Upper lobe of right lung (tissue), 1 donor: ENCODE measurements around the gene ARL3. TPM values are rescaled to one million over a fixed set of nuclear protein-coding genes. Genes with fewer than 3 reads are reported as not detected.

ENCODE experiments used
- ATAC-seq: fragments of 200-7000 bp; cut with Tn5 transposase; one replicate; pipeline ENCODE4 v1.9.1; 2020; ENCODE audit warnings: mild to moderate bottlenecking, moderate library complexity
- DNase-seq: peaks from one replicate; pipeline ENCODE4 v3.0.0-alpha.2; 2020
- H3K27ac ChIP-seq: fragments of 200-600 bp; one replicate; pipeline ENCODE4 v1.8.0; 2022
- H3K27me3 ChIP-seq: fragments of 200-600 bp; one replicate; pipeline ENCODE4 v1.8.0; 2022; ENCODE audit warnings: mild to moderate bottlenecking
- H3K36me3 ChIP-seq: fragments of 200-600 bp; one replicate; pipeline ENCODE4 v1.8.0; 2022
- H3K4me1 ChIP-seq: fragments of 200-600 bp; one replicate; pipeline ENCODE4 v1.8.0; 2022
- H3K4me3 ChIP-seq: fragments of 200-600 bp; one replicate; pipeline ENCODE4 v1.8.0; 2022; ENCODE audit warnings: mild to moderate bottlenecking
- H3K9me3 ChIP-seq: fragments of 200-600 bp; one replicate; pipeline ENCODE4 v1.8.0; 2022
- intact Hi-C: fragments of 100-400 bp; cut with DNase I; formaldehyde crosslinking; loops from one replicate; pipeline ENCODE4 v1.11.0; 2022
- total RNA-seq: library from RNA; stranded (reverse); fragmentation: NEBNext Ultra II Directional; extraction: Animal tissue kit (Norgen Biotek cat#: 25700); gene quantifications from one replicate; pipeline ENCODE4 v1.2.1, GENCODE V29; 2021
- TF ChIP-seq, protein P1 (sequence below): fragments of 200-600 bp; IDR thresholded peaks from one replicate; pipeline ENCODE4 v1.8.0; 2022; ENCODE audit warnings: antibody characterized with exemption
- donor health status: DM: no; HTN: yes; CAD: no; lungs with severe emphysema.

Gene ARL3
- total RNA-seq, 1 donor from 2014 or later: 7.5 TPM

DNA sequence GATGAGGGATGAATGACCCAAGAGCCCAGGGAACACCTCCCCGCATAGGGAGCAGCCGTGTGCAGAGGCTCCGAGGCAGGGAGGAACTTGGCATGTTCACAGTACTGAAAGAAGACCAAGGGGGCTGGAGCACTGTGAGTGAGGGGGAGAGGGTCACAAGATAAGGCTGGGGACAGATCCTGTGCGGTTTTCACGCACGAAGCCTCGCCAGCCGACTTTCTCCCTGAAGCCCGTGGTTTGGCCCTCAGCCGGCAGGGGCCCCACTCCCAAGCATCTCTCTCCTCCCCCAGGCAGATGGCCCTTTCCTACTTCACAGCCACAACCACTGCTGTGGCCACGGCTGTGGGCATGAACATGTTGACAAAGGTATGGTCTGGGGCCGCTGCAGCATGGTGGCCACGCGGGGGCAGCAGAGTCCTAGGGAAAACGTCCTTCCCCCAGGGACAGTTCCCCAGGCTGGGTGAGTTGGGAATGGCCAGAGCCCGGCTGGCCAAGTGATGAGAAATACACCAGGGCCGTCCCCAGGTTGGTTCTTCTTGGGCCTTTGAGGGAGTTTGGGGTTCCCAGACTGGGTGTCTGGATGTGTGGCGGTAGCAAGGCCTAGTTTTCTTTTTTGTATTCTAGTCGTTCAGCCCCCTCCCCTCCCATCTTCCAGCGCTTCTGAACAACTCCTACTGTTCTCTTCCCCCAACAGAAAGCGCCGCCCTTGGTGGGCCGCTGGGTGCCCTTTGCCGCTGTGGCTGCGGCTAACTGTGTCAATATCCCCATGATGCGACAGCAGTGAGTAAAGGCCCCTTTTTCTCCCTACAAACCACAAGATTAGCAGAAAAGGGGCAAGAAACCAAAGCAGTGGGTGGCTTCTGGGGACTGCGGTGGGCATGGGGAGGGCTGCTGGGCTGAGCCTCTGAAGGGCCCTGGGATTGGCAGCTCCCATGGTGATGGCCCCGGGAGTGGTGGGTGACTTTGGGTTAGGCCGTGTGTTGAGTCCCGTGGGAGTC, 15.1 kb upstream of the ARL3 start:
- peaks cover 30% of the 10 kb centered on the region for H3K36me3 ChIP-seq
- H3K4me3 ChIP-seq: no peak overlapping the region
- intact Hi-C loops: loop anchor here (5.0 kb wide), 2 partner anchors 163 to 173 kb away; no protein-coding TSS in a partner anchor
- peaks cover 10% of the 10 kb centered on the region for H3K4me1 ChIP-seq
- peak; percentile 93 for DNase-seq
- no peaks in the 10 kb centered on the region for H3K27me3 ChIP-seq
- H3K27ac ChIP-seq: no peak overlapping the region
- H3K9me3 ChIP-seq: no peaks in the 10 kb centered on the region
- ATAC-seq: peak; percentile 96
- TF ChIP-seq, protein P1, sequence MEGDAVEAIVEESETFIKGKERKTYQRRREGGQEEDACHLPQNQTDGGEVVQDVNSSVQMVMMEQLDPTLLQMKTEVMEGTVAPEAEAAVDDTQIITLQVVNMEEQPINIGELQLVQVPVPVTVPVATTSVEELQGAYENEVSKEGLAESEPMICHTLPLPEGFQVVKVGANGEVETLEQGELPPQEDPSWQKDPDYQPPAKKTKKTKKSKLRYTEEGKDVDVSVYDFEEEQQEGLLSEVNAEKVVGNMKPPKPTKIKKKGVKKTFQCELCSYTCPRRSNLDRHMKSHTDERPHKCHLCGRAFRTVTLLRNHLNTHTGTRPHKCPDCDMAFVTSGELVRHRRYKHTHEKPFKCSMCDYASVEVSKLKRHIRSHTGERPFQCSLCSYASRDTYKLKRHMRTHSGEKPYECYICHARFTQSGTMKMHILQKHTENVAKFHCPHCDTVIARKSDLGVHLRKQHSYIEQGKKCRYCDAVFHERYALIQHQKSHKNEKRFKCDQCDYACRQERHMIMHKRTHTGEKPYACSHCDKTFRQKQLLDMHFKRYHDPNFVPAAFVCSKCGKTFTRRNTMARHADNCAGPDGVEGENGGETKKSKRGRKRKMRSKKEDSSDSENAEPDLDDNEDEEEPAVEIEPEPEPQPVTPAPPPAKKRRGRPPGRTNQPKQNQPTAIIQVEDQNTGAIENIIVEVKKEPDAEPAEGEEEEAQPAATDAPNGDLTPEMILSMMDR: peak; percentile 91

DNA sequence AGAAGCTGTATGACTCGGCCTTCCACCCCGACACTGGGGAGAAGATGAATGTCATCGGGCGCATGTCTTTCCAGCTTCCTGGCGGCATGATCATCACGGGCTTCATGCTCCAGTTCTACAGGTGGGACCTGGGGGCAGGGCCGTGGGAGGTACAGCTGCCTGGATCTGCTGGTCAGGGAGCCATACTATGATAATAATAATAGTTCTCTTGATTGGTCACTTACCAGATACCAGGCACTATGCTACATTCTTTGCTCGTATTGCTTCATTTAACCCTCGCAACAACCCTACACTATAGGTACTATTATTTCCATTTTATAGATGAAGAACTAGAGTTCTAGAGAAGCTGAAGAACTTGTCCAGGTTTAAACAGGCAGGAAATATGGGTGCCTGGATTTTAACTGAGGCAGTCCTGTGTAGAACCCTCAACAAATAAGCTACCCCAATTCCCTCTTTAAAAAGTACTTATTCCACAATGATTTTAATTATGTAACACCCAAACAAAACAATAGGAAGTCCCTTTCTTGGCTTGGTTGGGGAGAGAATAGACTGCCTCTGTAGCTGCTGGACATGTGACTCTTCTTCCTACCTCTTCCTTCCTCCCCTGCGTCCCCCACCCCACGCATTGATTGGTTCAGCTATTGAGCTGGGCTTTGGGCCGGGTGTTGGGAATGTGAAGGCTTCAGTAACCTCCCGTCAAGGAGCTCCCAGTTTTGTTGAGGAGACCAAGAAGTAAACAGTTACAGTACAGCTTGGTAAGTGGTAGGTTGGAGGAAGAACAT, 13.0 kb upstream of the ARL3 start:
- TF ChIP-seq, protein P1: no peak
- peak overlapping the region; percentile 15 for H3K4me3 ChIP-seq
- intact Hi-C loops: loop anchor here (5.0 kb wide), 1 partner anchor 175 kb away; no protein-coding TSS in a partner anchor
- peak; percentile 65 for DNase-seq
- no peaks in the 10 kb centered on the region for H3K27me3 ChIP-seq
- H3K4me1 ChIP-seq: peaks cover 5% of the 10 kb centered on the region
- H3K9me3 ChIP-seq: no peaks in the 10 kb centered on the region
- H3K27ac ChIP-seq: no peak overlapping the region
- peaks cover 15% of the 10 kb centered on the region for H3K36me3 ChIP-seq
- peak; percentile 77 for ATAC-seq

DNA sequence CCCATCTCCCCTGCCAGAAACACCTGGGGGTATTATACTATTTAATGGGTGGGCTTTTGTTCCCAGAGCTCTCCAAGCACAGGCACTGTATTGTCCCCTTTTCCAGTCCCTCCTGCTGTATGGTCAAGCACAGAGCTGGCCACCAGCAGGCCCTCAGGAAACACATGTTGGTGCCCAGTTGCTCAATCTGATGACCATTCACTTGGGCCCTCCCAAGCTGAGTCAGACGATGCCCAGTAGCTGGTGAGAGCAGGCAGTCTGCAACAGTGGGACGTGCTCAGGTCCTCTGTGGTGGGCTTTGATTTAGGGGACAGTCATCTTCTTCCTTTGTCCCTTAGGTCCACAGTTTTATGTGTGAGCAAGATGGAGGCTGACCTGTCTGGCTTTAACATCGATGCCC, 12.1 kb upstream of the ARL3 start:
- TF ChIP-seq, protein P1: no peak
- Histone ChIP-seq H3K36me3 (peaks cover 12% of the 10 kb centered on the region), H3K27me3 (no peaks in the 10 kb centered on the region), H3K4me3 (no peak overlapping the region), H3K27ac (no peak overlapping the region), H3K9me3 (no peaks in the 10 kb centered on the region), H3K4me1 (peaks cover under 1% of the 10 kb centered on the region)
- ATAC-seq (peak; percentile 23), DNase-seq (no peak)
- intact Hi-C loops: loop anchor here (5.0 kb wide), 1 partner anchor 176 kb away; no protein-coding TSS in a partner anchor

DNA sequence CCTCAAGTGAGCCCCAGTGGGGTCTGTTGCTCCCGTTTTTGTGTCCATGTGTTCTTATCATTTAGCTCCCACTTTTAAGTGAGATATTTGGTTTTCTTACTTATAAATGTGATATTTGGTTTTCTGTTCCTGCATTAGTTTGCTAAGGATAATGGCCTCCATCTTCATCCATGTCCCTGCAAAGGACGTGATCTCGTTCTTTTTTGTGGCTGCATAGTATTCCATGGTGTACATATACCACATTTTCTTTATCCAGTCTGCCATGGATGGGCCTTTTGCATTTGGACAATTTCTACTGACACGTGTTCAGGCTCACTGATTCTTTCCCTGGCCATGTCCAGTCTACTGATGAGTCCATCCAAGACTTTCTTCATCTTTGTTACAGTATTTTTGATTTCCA, 9.8 kb upstream of the ARL3 start:
- ATAC-seq: no peak
- no peak for DNase-seq
- Histone ChIP-seq H3K27ac (no peak overlapping the region), H3K4me1 (no peaks in the 10 kb centered on the region), H3K27me3 (no peaks in the 10 kb centered on the region), H3K4me3 (no peak overlapping the region), H3K9me3 (no peaks in the 10 kb centered on the region), H3K36me3 (peaks cover 12% of the 10 kb centered on the region)
- TF ChIP-seq, protein P1: no peak
- intact Hi-C loops: no loop called here

DNA sequence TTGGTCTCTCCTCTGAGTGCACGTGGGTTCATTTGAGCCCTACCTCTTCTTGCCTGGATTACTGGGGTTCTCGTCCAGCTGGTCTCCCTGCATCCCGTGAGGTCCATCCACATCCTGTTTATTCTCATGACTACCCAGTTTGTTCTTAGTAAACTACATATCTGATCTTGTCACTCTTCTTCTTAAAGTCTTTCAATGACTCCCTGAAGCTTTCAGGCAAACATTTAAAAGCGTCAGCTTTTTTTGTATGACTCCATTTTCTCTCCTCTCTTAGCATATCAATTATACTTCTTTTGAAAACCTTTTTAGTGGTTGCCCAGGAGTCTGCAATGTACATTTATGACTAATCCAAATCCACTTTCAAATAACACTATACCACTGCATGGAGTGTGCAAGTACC, 7.8 kb upstream of the ARL3 start:
- no peaks in the 10 kb centered on the region for H3K9me3 ChIP-seq
- no peak overlapping the region for H3K4me3 ChIP-seq
- H3K27ac ChIP-seq: no peak overlapping the region
- H3K36me3 ChIP-seq: peaks cover 2% of the 10 kb centered on the region
- TF ChIP-seq, protein P1: no peak
- no peak for DNase-seq
- H3K27me3 ChIP-seq: no peaks in the 10 kb centered on the region
- intact Hi-C loops: no loop called here
- ATAC-seq: no peak
- no peaks in the 10 kb centered on the region for H3K4me1 ChIP-seq
